Measurements from ENCODE around the gene TFPI.

TFPI gene

GRCh38 chr2:187554011-187554703, at the start of gene TFPI:
Gene TFPI (minus strand): TSS chr2:187554435. CDS start chr2:187503768, 50,667 bp downstream.
- H3K27me3 ChIP-seq (replicated peaks), result no peaks in the 10 kb centered on the region
- TF ChIP-seq CTCF (IDR thresholded peaks at IDR 0.05; ENCODE audit: low read depth, low read length, missing control alignments), result no peak
- DNase-seq, result peak; percentile 73
- peaks cover 10% of the 10 kb centered on the region for H3K36me3 ChIP-seq (replicated peaks)
- H3K4me3 ChIP-seq (ENCODE audit: low read depth, low read length), result peak within 1 kb of the TSS; percentile 71
- peak within 1 kb of the TSS; percentile 99 for H3K27ac ChIP-seq
- in situ Hi-C loops (cut with HindIII; ENCODE audit: low pct_ligation_motif_present, low sequenced_read_pairs), result no loop called here

- no peak overlapping the region for H3K27ac ChIP-seq
Measured at GRCh38 chr2:187594801-187595200, 40.6 kb upstream of the TFPI start.

GRCh38 chr2:187593697-187594096, 39.5 kb upstream of the TFPI start:
- peak; percentile 44 for DNase-seq
- no peak for TF ChIP-seq CTCF (IDR thresholded peaks at IDR 0.05; ENCODE audit: low read depth, low read length, missing control alignments)
- H3K4me3 ChIP-seq (ENCODE audit: low read depth, low read length), result no peak overlapping the region
- no peaks in the 10 kb centered on the region for H3K36me3 ChIP-seq (replicated peaks)
- H3K27ac ChIP-seq, result no peak overlapping the region
- no peaks in the 10 kb centered on the region for H3K27me3 ChIP-seq (replicated peaks)
- in situ Hi-C loops (cut with HindIII; ENCODE audit: low pct_ligation_motif_present, low sequenced_read_pairs), result no loop called here

More at GRCh38 chr2:187594801-187595200, 40.6 kb upstream of the TFPI start:
- in situ Hi-C loops (cut with HindIII; ENCODE audit: low pct_ligation_motif_present, low sequenced_read_pairs), result no loop called here
- Histone ChIP-seq H3K36me3 (replicated peaks) (no peaks in the 10 kb centered on the region), H3K4me3 (ENCODE audit: low read depth, low read length) (no peak overlapping the region), H3K27me3 (replicated peaks) (no peaks in the 10 kb centered on the region)
- no peak for DNase-seq
- TF ChIP-seq CTCF (IDR thresholded peaks at IDR 0.05; ENCODE audit: low read depth, low read length, missing control alignments), result no peak

- DNase-seq, result no peak
- Histone ChIP-seq H3K4me3 (ENCODE audit: low read depth, low read length) (no peak overlapping the region), H3K36me3 (replicated peaks) (no peaks in the 10 kb centered on the region), H3K27ac (no peak overlapping the region), H3K27me3 (replicated peaks) (no peaks in the 10 kb centered on the region)
- in situ Hi-C loops (cut with HindIII; ENCODE audit: low pct_ligation_motif_present, low sequenced_read_pairs), result no loop called here
- TF ChIP-seq CTCF (IDR thresholded peaks at IDR 0.05; ENCODE audit: low read depth, low read length, missing control alignments), result no peak
Measured at GRCh38 chr2:187593098-187593497, 38.9 kb upstream of the TFPI start.

GRCh38 chr2:187590175-187590574, 35.9 kb upstream of the TFPI start:
- no peak for TF ChIP-seq CTCF (IDR thresholded peaks at IDR 0.05; ENCODE audit: low read depth, low read length, missing control alignments)
- no peaks in the 10 kb centered on the region for H3K27me3 ChIP-seq (replicated peaks)
- H3K4me3 ChIP-seq (ENCODE audit: low read depth, low read length), result no peak overlapping the region
- in situ Hi-C loops (cut with HindIII; ENCODE audit: low pct_ligation_motif_present, low sequenced_read_pairs), result no loop called here
- no peak for DNase-seq
- no peak overlapping the region for H3K27ac ChIP-seq
- H3K36me3 ChIP-seq (replicated peaks), result no peaks in the 10 kb centered on the region
